Gastrocnemius medialis (tissue), 4 donors: ENCODE data around the gene MLXIP. TPM values are rescaled to one million over a fixed set of nuclear protein-coding genes. Genes with fewer than 3 reads are reported as not detected.
A peak's percentile ranks its signal among the peaks of the same experiment; 100 is the strongest.

Source experiments
- ATAC-seq, 2 donors: fragments of 150-250 bp; one replicate each; pipeline ENCODE4 v1.9.1; 2016
- DNase-seq, 2 donors: peaks; one replicate each; pipeline ENCODE4 v3.0.0-alpha.2; 2019
- H3K27ac ChIP-seq, 4 donors: fragments of 200-600 bp; sonication (generic); 1 replicate in 1 of 4; 2 replicates in 3 of 4; pipeline ENCODE4 v1.5.1; 2016 to 2018; ENCODE audit warnings: mild to moderate bottlenecking in 2 of 4, moderate library complexity in 1 of 4
- H3K27me3 ChIP-seq, 3 donors: fragments of 200-600 bp; sonication (generic) in 2 of 3; 1 replicate in 1 of 3; 2 replicates in 2 of 3; pipeline versions ENCODE4 v1.5.1 to v1.6.0; 2016 to 2019; ENCODE audit warnings: mild to moderate bottlenecking in 1 of 3, moderate library complexity in 1 of 3
- H3K36me3 ChIP-seq, 2 donors: fragments of 200-600 bp; sonication (generic) in 1 of 2; one replicate each; pipeline ENCODE4 v1.5.1; 2017 to 2018
- H3K4me1 ChIP-seq, 2 donors: fragments of 200-600 bp; sonication (generic) in 1 of 2; one replicate each; pipeline ENCODE4 v1.5.1; 2016 to 2017; ENCODE audit warnings: mild to moderate bottlenecking in 2 of 2
- H3K4me3 ChIP-seq, 4 donors: fragments of 200-600 bp; sonication (generic) in 3 of 4; 1 replicate in 1 of 4; 2 replicates in 3 of 4; pipeline ENCODE4 v1.5.1; 2016 to 2019; ENCODE audit warnings: mild to moderate bottlenecking in 2 of 4
- H3K9me3 ChIP-seq, 3 donors: fragments of 200-600 bp; sonication (generic) in 2 of 3; 1 replicate in 1 of 3; 2 replicates in 2 of 3; pipeline ENCODE4 v1.5.1; 2016 to 2019
- CTCF ChIP-seq, 5 experiments: fragments of 450-650 bp in 3 of 5; fragments of 200-600 bp in 2 of 5; sonication (generic) in 2 of 5; IDR thresholded peaks in 4 of 5; conservative IDR thresholded peaks in 1 of 5; 1 replicate in 4 of 5; 2 replicates in 1 of 5; pipeline ENCODE4 v1.5.1; 2016 to 2019; ENCODE audit warnings: antibody characterized with exemption in 5 of 5, mild to moderate bottlenecking in 3 of 5, moderate library complexity in 3 of 5
- POLR2A ChIP-seq, 2 donors: fragments of 450-650 bp; IDR thresholded peaks; one replicate each; pipeline ENCODE4 v1.6.1; 2017; ENCODE audit warnings: antibody characterized with exemption in 2 of 2, mild to moderate bottlenecking in 2 of 2, moderate library complexity in 2 of 2
- in situ Hi-C, 4 donors: fragments of 200-750 bp; cut with MboI; loops; one replicate each; pipeline versions ENCODE4 v1.15.0 to v1.8.0; 2017; ENCODE audit warnings: low sequenced_read_pairs in 4 of 4
- intact Hi-C: fragments of 100-400 bp; cut with DNase I; formaldehyde crosslinking; loops from one replicate; pipeline ENCODE4 v1.15.1; 2023; ENCODE audit warnings: low total_unique reads
- total RNA-seq, 4 donors: library from RNA; depleted of rRNA; stranded (reverse); fragments of >200 nt; gene quantifications; one replicate each; pipeline versions ENCODE4 v1.1.0 to v1.2.3, GENCODE V29; 2016

Gene MLXIP
- total RNA-seq, 4 donors from 2014 or later, result 36.6 to 89.4 (median 79.7) TPM

GRCh38 chr12:122129131-122129530 is 50.6 kb downstream of the MLXIP start:
- TF ChIP-seq POLR2A (IDR thresholded peaks at IDR 0.05), result no peak
- TF ChIP-seq CTCF (IDR thresholded peaks at IDR 0.05 in 4 of 5, conservative IDR thresholded peaks at IDR 0.05 in 1 of 5), result no peak
- ATAC-seq (no peak), DNase-seq (no peak)
- Histone ChIP-seq H3K27me3 (no peaks in the 10 kb centered on the region), H3K27ac (peak overlapping the region in 1 of 4 donors; percentile 92), H3K4me3 (no peak overlapping the region), H3K36me3 (peaks cover 4 to 67% of the 10 kb centered on the region in 2 donors), H3K9me3 (no peaks in the 10 kb centered on the region), H3K4me1 (peaks cover 29 to 36% of the 10 kb centered on the region in 2 donors)
- intact Hi-C loops, result no loop called here
- in situ Hi-C loops, result loop anchor here in 1 of 4 donors (5.0 kb wide), 1 partner anchor 72 kb away; no protein-coding TSS in a partner anchor

GRCh38 chr12:122130150-122130549 is 51.6 kb downstream of the MLXIP start:
- no peak for TF ChIP-seq POLR2A (IDR thresholded peaks at IDR 0.05)
- TF ChIP-seq CTCF (IDR thresholded peaks at IDR 0.05 in 4 of 5, conservative IDR thresholded peaks at IDR 0.05 in 1 of 5), result no peak
- no peak for ATAC-seq
- intact Hi-C loops, result loop anchor here (2.0 kb wide), 1 partner anchor 61 kb away; no protein-coding TSS in a partner anchor
- Histone ChIP-seq H3K36me3 (peaks cover 4 to 76% of the 10 kb centered on the region in 2 donors), H3K9me3 (no peaks in the 10 kb centered on the region), H3K27ac (peak overlapping the region in 3 of 4 donors; percentile 14 to 92 (median 30)), H3K4me3 (no peak overlapping the region), H3K4me1 (peaks cover 20 to 26% of the 10 kb centered on the region in 2 donors), H3K27me3 (no peaks in the 10 kb centered on the region)
- no peak for DNase-seq
- in situ Hi-C loops, result loop anchor here in 1 of 4 donors (10.0 kb wide), 1 partner anchor 65 kb away; no protein-coding TSS in a partner anchor

- ATAC-seq (no peak), DNase-seq (no peak)
- in situ Hi-C loops (loop anchor here in 1 of 4 donors (10.0 kb wide), 1 partner anchor 61 kb away; no protein-coding TSS in a partner anchor), intact Hi-C loops (no loop called here)
- H3K27me3 ChIP-seq, result no peaks in the 10 kb centered on the region
- no peaks in the 10 kb centered on the region for H3K4me1 ChIP-seq
- no peak overlapping the region for H3K4me3 ChIP-seq
- H3K27ac ChIP-seq, result peak overlapping the region; percentile 22 to 51 (median 32)
- H3K9me3 ChIP-seq, result no peaks in the 10 kb centered on the region
- TF ChIP-seq POLR2A (IDR thresholded peaks at IDR 0.05), result no peak
- TF ChIP-seq CTCF (IDR thresholded peaks at IDR 0.05 in 4 of 5, conservative IDR thresholded peaks at IDR 0.05 in 1 of 5), result no peak
- H3K36me3 ChIP-seq, result peaks cover 4 to 94% of the 10 kb centered on the region in 2 donors
These were observed 54.8 kb downstream of the MLXIP start for GRCh38 chr12:122133192-122133950.

- in situ Hi-C loops, result loop anchor here in 1 of 4 donors (10.0 kb wide), 1 partner anchor 59 kb away; no protein-coding TSS in a partner anchor
- peaks cover 0 to 90% of the 10 kb centered on the region in 2 donors for H3K36me3 ChIP-seq
These were observed 57.0 kb downstream of the MLXIP start for GRCh38 chr12:122135437-122136031.

More at GRCh38 chr12:122135437-122136031, 57.0 kb downstream of the MLXIP start:
- Histone ChIP-seq H3K4me3 (no peak overlapping the region), H3K27me3 (no peaks in the 10 kb centered on the region), H3K4me1 (peaks cover 2 to 6% of the 10 kb centered on the region in 2 donors), H3K27ac (peak overlapping the region; percentile 0 to 39 (median 17)), H3K9me3 (no peaks in the 10 kb centered on the region)
- no peak for TF ChIP-seq POLR2A (IDR thresholded peaks at IDR 0.05)
- no peak for TF ChIP-seq CTCF (IDR thresholded peaks at IDR 0.05 in 4 of 5, conservative IDR thresholded peaks at IDR 0.05 in 1 of 5)
- intact Hi-C loops, result no loop called here
- no peak for DNase-seq
- ATAC-seq, result no peak
